ENCODE measurements around the gene CTXN1. TPM values are rescaled to one million over a fixed set of nuclear protein-coding genes. Genes with fewer than 3 reads are reported as not detected.

Gene CTXN1
- total and polyA plus RNA-seq, 2 experiments from 2014 or later, result 22.8 to 48.5 TPM

DNA sequence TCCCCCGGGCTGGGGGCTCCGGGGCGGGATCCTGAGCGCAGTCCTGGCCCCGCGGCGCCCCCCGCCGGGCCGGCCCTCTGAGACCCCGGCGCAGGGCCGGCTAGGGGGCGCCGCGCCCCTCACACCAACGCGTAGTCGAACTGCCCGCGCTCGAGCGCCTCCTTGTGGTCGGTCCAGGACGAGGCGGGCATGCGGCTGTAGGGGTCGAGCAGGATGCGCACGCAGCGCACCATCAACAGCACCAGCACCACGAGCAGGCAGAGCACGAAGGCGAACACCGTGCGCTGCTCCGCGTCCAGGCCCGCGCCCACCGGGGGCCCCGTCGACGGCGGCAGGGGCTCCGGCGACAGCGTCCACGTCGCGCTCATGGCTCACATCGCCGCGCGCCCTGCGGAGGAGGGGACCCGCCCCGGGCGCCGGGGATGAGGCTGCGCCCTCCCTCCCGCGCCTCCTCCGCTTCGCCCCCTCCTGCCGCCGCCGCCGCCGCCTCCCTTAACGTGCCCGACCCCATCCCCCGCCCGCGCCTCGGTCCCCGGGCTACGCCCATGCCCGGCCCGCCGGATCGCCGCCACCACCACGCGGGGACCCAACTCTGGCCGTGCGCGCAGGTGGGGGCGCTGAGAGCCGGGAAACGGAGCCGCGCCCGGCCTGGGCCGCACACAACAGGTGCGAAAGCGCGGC, 624 bp downstream of the CTXN1 start:
- DNase-seq (ENCODE audit: low read depth in 1 of 2, low spot score in 1 of 2), result peak; percentile 77 to 93
- Histone ChIP-seq H3K36me3 (peaks cover under 1% of the 10 kb centered on the region), H3K4me1 (ENCODE audit: low read depth) (peaks cover 4% of the 10 kb centered on the region), H3K9me3 (ENCODE audit: low read depth) (no peaks in the 10 kb centered on the region), H3K4me3 (peak overlapping the region; percentile 63), H3K27me3 (no peaks in the 10 kb centered on the region), H3K27ac (no peak overlapping the region)
- TF ChIP-seq, protein P1, sequence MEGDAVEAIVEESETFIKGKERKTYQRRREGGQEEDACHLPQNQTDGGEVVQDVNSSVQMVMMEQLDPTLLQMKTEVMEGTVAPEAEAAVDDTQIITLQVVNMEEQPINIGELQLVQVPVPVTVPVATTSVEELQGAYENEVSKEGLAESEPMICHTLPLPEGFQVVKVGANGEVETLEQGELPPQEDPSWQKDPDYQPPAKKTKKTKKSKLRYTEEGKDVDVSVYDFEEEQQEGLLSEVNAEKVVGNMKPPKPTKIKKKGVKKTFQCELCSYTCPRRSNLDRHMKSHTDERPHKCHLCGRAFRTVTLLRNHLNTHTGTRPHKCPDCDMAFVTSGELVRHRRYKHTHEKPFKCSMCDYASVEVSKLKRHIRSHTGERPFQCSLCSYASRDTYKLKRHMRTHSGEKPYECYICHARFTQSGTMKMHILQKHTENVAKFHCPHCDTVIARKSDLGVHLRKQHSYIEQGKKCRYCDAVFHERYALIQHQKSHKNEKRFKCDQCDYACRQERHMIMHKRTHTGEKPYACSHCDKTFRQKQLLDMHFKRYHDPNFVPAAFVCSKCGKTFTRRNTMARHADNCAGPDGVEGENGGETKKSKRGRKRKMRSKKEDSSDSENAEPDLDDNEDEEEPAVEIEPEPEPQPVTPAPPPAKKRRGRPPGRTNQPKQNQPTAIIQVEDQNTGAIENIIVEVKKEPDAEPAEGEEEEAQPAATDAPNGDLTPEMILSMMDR (IDR thresholded peaks at IDR 0.05; ENCODE audit: low read depth, low read length), result peak; percentile 66

DNA sequence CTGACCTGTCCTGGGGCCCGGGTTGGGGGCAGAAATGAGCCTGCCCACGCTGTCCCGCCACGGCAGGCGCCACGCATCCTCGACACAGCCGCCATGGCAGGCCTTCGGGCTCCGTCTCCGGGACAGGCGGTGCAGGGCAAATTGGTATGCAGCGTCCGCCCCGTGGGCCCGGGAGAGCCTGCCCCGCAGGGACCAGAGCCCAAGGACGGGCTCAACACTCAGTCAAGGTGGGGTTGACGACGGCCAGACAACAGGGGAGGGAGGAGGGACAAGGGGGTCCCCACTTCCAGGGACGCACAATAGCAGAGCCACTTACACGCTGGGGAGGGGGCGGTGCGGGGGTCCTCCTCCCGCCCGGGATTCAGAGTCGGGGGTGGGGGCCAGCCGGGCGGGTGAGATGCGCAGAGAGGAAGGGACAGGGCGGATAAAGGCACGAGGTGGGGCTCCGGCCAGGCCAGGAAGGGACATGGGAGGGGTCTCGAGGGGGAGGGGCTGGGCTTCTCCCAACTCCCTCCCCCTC, 1.2 kb downstream of the CTXN1 start:
- Histone ChIP-seq H3K9me3 (ENCODE audit: low read depth) (no peaks in the 10 kb centered on the region), H3K27ac (no peak overlapping the region), H3K36me3 (no peaks in the 10 kb centered on the region), H3K4me3 (peak overlapping the region; percentile 63), H3K4me1 (ENCODE audit: low read depth) (peaks cover 4% of the 10 kb centered on the region), H3K27me3 (no peaks in the 10 kb centered on the region)
- DNase-seq (ENCODE audit: low read depth in 1 of 2, low spot score in 1 of 2), result no peak
- TF ChIP-seq, protein P1 (IDR thresholded peaks at IDR 0.05; ENCODE audit: low read depth, low read length), result no peak

DNA sequence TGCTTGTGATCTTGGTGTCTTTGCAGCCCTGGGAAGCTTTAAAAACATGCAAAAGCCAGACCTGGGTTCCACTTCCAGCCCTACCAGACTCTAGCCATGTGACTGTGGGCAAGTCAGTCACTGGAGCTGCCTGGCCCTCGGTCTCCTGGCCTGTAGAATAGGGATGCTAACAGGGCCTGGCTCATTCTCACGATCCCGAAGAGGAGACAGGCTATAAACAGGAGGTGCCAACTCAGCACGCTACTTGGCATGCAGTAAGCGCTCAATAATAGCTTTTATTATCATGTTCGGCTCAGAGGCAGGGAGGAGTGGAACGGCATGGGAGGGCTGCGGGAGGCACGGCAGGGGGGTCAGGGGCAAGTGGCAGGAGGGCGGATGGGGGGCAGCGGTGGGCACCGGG, 1.7 kb downstream of the CTXN1 start:
- peaks cover 4% of the 10 kb centered on the region for H3K4me1 ChIP-seq (ENCODE audit: low read depth)

DNA sequence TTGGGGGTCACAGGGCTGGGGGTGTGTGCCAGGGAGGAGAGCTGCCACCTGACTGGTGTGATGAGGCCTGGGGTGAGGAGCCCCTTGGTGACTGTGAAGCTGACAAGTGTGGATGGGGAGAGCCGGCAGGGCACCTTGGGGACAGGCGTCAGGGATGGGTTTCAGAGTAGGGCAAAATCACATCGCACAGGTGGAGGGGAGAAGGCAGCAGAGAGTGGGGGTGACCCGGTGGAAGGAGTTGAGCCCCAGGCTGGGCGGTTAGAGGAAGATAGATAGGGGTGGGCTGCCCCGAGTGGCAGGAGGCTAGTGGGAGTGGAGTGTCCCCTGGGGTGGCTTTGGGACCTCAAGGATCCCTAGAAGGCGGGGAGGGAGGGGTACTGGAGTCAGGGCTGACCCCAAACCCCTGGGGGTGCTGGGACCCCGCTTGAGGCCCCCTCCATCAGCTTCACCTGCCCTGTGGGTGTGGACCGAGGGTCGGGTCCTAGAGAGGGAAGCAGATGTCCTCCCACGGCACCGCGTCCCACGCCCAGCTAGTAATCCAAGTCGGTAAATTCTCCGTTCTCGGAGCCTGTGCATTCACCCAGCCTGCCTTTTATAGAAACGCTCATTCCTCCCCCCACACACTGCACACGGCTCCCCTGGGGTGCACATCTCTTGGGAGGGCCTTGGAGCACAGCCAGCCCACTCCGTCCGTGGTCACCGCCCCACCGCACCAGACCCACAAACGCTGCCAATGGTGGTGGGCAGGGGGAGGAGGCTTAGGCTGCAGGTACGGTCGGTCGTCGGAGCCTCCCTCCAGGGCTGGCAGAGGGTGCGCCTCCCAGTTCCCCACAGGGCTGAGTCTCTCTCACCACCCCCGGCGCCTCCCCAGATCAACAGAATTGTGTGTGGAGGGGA, 2.4 kb downstream of the CTXN1 start:
- Histone ChIP-seq H3K4me3 (no peak overlapping the region), H3K27ac (no peak overlapping the region), H3K36me3 (no peaks in the 10 kb centered on the region), H3K4me1 (ENCODE audit: low read depth) (peaks cover 4% of the 10 kb centered on the region), H3K9me3 (ENCODE audit: low read depth) (no peaks in the 10 kb centered on the region), H3K27me3 (peaks cover 3% of the 10 kb centered on the region)
- no peak for DNase-seq (ENCODE audit: low read depth in 1 of 2, low spot score in 1 of 2)
- TF ChIP-seq, protein P1 (IDR thresholded peaks at IDR 0.05; ENCODE audit: low read depth, low read length), result no peak

More for the DNA sequence above, 1.7 kb downstream of the CTXN1 start:
- H3K4me3 ChIP-seq, result no peak overlapping the region
- TF ChIP-seq, protein P1 (IDR thresholded peaks at IDR 0.05; ENCODE audit: low read depth, low read length), result no peak
- H3K9me3 ChIP-seq (ENCODE audit: low read depth), result no peaks in the 10 kb centered on the region
- H3K27me3 ChIP-seq, result no peaks in the 10 kb centered on the region
- H3K36me3 ChIP-seq, result no peaks in the 10 kb centered on the region
- DNase-seq (ENCODE audit: low read depth in 1 of 2, low spot score in 1 of 2), result no peak
- no peak overlapping the region for H3K27ac ChIP-seq

DNA sequence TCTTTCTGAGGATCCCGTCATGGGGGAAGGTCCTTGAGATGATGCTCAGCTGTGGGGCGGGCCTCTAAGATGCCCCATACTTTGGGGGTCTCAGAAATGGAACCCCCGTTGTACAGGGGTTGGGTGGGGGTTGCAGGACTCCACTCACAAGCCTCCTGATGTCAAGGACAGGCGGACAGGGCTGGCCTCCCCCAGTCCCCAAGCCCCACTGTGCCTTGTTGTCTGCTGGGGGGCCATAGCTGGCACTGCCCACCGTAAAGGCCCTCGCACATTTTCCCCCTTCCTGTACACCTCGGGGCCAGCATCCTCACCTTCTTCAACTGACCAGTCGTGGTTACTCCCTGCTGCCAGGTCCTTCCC, 3.1 kb downstream of the CTXN1 start:
- Histone ChIP-seq H3K27me3 (peaks cover 10% of the 10 kb centered on the region), H3K9me3 (ENCODE audit: low read depth) (no peaks in the 10 kb centered on the region), H3K4me3 (no peak overlapping the region), H3K36me3 (no peaks in the 10 kb centered on the region), H3K4me1 (ENCODE audit: low read depth) (peaks cover 4% of the 10 kb centered on the region), H3K27ac (no peak overlapping the region)
- TF ChIP-seq, protein P1 (IDR thresholded peaks at IDR 0.05; ENCODE audit: low read depth, low read length), result no peak
- DNase-seq (ENCODE audit: low read depth in 1 of 2, low spot score in 1 of 2), result no peak
